Stimulated activated CD8-positive, alpha-beta memory T cell treated with anti-CD3 and anti-CD28 coated beads, Interleukin-15, amount 100 ng/mL, for 1 hour (primary cell): ENCODE results near the gene NLRP11.
"Not testable (repeated sequence)": the region's sequence is repeated elsewhere in the genome, so short reads cannot be mapped to it uniquely, and the experiment has no call there.

Source experiments
- DNase-seq: peaks from one replicate; pipeline ENCODE4 v3.0.0-alpha.2; 2020; ENCODE audit warnings: low read depth

NLRP11 gene

DNA sequence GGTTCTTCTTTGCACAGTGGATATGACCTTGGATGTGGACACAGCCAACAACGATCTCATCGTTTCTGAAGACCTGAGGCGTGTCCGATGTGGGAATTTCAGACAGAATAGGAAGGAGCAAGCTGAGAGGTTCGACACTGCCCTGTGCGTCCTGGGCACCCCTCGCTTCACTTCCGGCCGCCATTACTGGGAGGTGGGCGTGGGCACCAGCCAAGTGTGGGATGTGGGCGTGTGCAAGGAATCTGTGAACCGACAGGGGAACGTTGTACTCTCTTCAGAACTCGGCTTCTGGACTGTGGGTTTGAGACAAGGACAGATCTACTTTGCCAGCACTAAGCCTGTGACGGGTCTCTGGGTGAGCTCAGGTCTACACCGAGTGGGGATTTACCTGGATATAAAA is 53.5 kb downstream of the NLRP11 start:
- DNase-seq: no peak

GRCh38 chr19:55777528-55777927 is 54.3 kb downstream of the NLRP11 start:
- no peak for DNase-seq

- not testable (repeated sequence) for DNase-seq
These were observed 62.2 kb downstream of the NLRP11 start for GRCh38 chr19:55769632-55770031.

DNA sequence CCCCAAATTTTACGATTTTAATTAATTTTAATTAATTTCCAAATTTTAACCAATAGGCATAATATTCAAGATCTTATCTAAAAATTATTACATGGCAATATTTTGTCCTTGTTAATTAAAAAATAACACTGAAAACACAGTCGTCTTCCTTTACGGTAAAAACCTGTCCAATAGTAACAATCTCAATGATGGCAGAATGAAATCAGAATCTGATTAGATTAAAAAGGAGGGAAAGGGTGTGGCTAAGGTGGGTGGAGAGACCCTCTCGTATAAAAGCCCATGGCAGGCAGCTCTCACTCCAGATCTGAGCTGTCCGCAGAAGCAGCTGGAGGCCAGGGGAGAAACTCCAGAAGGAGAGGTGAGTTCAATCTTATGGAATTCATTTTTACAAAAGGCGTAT is 63.0 kb downstream of the NLRP11 start, which contains the start of gene RFPL4AL1:
Gene RFPL4AL1 (plus strand): TSS at position 301 of the 400 bp plus-strand sequence. CDS start 2,687 bp downstream, outside the sequence.
- DNase-seq: not testable (repeated sequence)

- DNase-seq: no peak
These were observed 65.3 kb downstream of the NLRP11 start for GRCh38 chr19:55766466-55766865.

GRCh38 chr19:55758797-55759196 is 73.0 kb downstream of the NLRP11 start, which contains the start of gene RFPL4A:
RFPL4A (plus strand) TSS chr19:55759097; CDS start chr19:55761801, 2,704 bp downstream.
- not testable (repeated sequence) for DNase-seq

- not testable (repeated sequence) for DNase-seq
These were observed 75.0 kb downstream of the NLRP11 start for GRCh38 chr19:55756808-55757207.

DNA sequence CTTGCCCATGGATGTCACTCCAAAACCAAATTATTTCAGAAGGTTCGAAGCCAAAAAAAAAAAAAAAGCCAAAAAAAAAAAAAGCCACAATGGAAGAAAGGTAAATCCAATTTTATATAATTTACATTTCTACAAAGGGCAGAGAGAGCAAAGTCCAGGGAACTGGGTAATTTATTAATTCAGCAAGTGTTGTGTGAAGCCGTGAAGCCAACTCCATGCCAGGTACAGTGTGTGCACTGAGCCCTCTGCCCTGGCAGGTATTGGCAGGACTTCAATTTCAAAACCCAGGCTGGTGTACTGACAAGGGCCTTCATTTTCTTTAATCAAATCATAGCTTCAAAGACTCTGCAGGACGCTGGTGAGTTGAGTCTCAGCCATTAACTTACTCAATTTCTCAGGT is 78.4 kb downstream of the NLRP11 start:
- DNase-seq: no peak

GRCh38 chr19:55750715-55751114 is 81.1 kb downstream of the NLRP11 start:
- no peak for DNase-seq

DNA sequence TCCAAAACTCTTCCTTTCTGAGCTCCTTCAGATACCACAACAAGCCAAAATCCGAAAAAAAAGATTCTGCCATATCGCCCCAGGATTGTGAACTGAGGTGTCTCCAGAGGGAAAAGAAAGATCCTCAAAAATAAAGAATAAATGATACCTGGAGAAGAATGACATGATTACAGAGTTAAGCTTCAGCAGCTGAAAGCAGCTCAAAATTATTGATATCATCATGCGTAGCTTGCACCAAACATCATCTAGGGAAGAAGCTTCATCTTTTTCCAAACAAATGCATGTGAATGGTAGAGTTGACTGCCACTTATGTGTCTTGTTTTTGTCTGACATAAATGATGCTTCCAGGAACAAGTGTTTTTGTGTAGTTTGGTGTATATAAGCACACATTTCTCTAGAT is 93.5 kb downstream of the NLRP11 start, which contains the start of gene NLRP9:
Gene NLRP9 (minus strand): TSS at position 101 of the 400 bp plus-strand sequence. CDS start 28 bp downstream, at position 73.
- no peak for DNase-seq
